MM.1S (cell line): ENCODE data around the gene AGBL4.

ENCODE experiments used
- DNase-seq: peaks from one replicate; pipeline ENCODE4 v3.0.0-alpha.2; 2015
- H2AFZ ChIP-seq: fragments of 300-600 bp; sonication (generic); 2 replicates; pipeline ENCODE4 v1.6.0; 2016; ENCODE audit warnings: antibody characterized with exemption, low read length
- H3F3A ChIP-seq: fragments of 300-600 bp; sonication (generic); 2 replicates; pipeline ENCODE4 v1.6.1; 2016; ENCODE audit warnings: mild to moderate bottlenecking, antibody characterized with exemption, low read length, moderate library complexity, mixed read lengths; ENCODE audit not compliant: insufficient read depth
- H3K27ac ChIP-seq: fragments of 300-600 bp; sonication (generic); 2 replicates; pipeline ENCODE4 v1.5.1; 2016; ENCODE audit warnings: mild to moderate bottlenecking, low read length
- H3K27me3 ChIP-seq: fragments of 300-600 bp; sonication (generic); replicated peaks from 2 replicates; pipeline ENCODE4 v1.6.0; 2016; ENCODE audit warnings: low read length; ENCODE audit not compliant: insufficient read depth
- H3K36me3 ChIP-seq: fragments of 300-600 bp; sonication (generic); replicated peaks from 2 replicates; pipeline ENCODE4 v1.6.1; 2016; ENCODE audit warnings: mild to moderate bottlenecking, low read length, mixed read lengths; ENCODE audit not compliant: insufficient read depth
- H3K4me1 ChIP-seq: fragments of 300-600 bp; sonication (generic); 2 replicates; pipeline ENCODE4 v1.6.1; 2016; ENCODE audit warnings: low read length, mixed read lengths
- H3K4me2 ChIP-seq: fragments of 300-600 bp; sonication (generic); 2 replicates; pipeline ENCODE4 v1.6.0; 2016; ENCODE audit warnings: low read depth, low read length
- H3K4me3 ChIP-seq: fragments of 300-600 bp; sonication (generic); 2 replicates; pipeline ENCODE4 v1.5.1; 2016; ENCODE audit warnings: low read length, mixed read lengths
- H3K79me2 ChIP-seq: fragments of 300-600 bp; sonication (generic); 2 replicates; pipeline ENCODE4 v1.6.1; 2016; ENCODE audit warnings: mixed run types, low read length, mixed read lengths
- H3K9ac ChIP-seq: fragments of 300-600 bp; sonication (generic); 2 replicates; pipeline ENCODE4 v1.6.1; 2016; ENCODE audit warnings: low read length, mixed read lengths
- H3K9me2 ChIP-seq: fragments of 300-600 bp; sonication (generic); replicated peaks from 2 replicates; pipeline ENCODE4 v1.6.1; 2016; ENCODE audit warnings: mild to moderate bottlenecking, low read length, mixed read lengths; ENCODE audit not compliant: insufficient read depth
- H3K9me3 ChIP-seq: fragments of 300-600 bp; sonication (generic); replicated peaks from 2 replicates; pipeline ENCODE4 v1.6.1; 2016; ENCODE audit warnings: mild to moderate bottlenecking, low read length, mixed read lengths; ENCODE audit not compliant: insufficient read depth
- H4K20me1 ChIP-seq: fragments of 300-600 bp; sonication (generic); 2 replicates; pipeline ENCODE4 v1.6.1; 2016; ENCODE audit warnings: mild to moderate bottlenecking, low read length, moderate library complexity, mixed read lengths; ENCODE audit not compliant: insufficient read depth
- EZH2 ChIP-seq: fragments of 300-600 bp; sonication (generic); optimal IDR thresholded peaks from 2 replicates; pipeline ENCODE3; 2017; ENCODE audit warnings: low read depth, mild to moderate bottlenecking, antibody characterized with exemption, low read length, mixed read lengths
- EZH2phosphoT487 ChIP-seq: fragments of 300-600 bp; sonication (generic); IDR thresholded peaks from 2 replicates; pipeline ENCODE4 v1.6.1; 2018; ENCODE audit warnings: antibody characterized with exemption, low read length
- TF ChIP-seq, protein P1 (sequence below): fragments of 300-600 bp; sonication (generic); IDR thresholded peaks from 2 replicates; pipeline ENCODE4 v1.5.1; 2016; ENCODE audit warnings: antibody characterized with exemption, low read length, mixed read lengths

Gene AGBL4

DNA sequence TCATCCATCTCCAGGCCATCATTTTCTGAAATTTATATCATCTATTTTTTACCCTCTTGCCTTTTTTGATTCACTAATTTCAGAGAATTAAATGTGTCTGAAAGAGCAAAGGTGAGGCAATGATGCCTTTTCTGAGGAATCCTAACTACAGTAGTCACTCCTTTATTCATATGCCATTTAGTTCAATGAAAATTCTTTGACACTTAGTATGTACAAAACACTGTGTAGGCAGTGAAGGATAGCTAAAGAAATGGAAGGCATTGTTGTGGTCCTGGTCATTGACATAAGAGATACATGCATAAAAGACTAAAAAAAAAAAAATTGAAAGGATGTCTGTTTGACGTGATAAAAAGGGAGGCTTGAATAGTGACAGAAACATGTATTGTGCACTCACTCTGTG, 1075.2 kb downstream of the AGBL4 start:
- peak overlapping the region; percentile 83 for H3K9ac ChIP-seq
- H3F3A ChIP-seq: peaks cover 15% of the 10 kb centered on the region
- H3K27ac ChIP-seq: peak overlapping the region; percentile 92
- no peaks in the 10 kb centered on the region for H4K20me1 ChIP-seq
- H3K4me3 ChIP-seq: peak overlapping the region; percentile 46
- H3K4me2 ChIP-seq: peak overlapping the region; percentile 62
- no peaks in the 10 kb centered on the region for H3K9me2 ChIP-seq
- peak overlapping the region; percentile 44 for H2AFZ ChIP-seq
- no peaks in the 10 kb centered on the region for H3K9me3 ChIP-seq
- TF ChIP-seq EZH2phosphoT487: no peak
- no peak for TF ChIP-seq EZH2
- TF ChIP-seq, protein P1, sequence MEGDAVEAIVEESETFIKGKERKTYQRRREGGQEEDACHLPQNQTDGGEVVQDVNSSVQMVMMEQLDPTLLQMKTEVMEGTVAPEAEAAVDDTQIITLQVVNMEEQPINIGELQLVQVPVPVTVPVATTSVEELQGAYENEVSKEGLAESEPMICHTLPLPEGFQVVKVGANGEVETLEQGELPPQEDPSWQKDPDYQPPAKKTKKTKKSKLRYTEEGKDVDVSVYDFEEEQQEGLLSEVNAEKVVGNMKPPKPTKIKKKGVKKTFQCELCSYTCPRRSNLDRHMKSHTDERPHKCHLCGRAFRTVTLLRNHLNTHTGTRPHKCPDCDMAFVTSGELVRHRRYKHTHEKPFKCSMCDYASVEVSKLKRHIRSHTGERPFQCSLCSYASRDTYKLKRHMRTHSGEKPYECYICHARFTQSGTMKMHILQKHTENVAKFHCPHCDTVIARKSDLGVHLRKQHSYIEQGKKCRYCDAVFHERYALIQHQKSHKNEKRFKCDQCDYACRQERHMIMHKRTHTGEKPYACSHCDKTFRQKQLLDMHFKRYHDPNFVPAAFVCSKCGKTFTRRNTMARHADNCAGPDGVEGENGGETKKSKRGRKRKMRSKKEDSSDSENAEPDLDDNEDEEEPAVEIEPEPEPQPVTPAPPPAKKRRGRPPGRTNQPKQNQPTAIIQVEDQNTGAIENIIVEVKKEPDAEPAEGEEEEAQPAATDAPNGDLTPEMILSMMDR: no peak
- peaks cover 28% of the 10 kb centered on the region for H3K4me1 ChIP-seq
- DNase-seq: no peak
- H3K79me2 ChIP-seq: no peaks in the 10 kb centered on the region
- H3K27me3 ChIP-seq: no peaks in the 10 kb centered on the region
- no peaks in the 10 kb centered on the region for H3K36me3 ChIP-seq

DNA sequence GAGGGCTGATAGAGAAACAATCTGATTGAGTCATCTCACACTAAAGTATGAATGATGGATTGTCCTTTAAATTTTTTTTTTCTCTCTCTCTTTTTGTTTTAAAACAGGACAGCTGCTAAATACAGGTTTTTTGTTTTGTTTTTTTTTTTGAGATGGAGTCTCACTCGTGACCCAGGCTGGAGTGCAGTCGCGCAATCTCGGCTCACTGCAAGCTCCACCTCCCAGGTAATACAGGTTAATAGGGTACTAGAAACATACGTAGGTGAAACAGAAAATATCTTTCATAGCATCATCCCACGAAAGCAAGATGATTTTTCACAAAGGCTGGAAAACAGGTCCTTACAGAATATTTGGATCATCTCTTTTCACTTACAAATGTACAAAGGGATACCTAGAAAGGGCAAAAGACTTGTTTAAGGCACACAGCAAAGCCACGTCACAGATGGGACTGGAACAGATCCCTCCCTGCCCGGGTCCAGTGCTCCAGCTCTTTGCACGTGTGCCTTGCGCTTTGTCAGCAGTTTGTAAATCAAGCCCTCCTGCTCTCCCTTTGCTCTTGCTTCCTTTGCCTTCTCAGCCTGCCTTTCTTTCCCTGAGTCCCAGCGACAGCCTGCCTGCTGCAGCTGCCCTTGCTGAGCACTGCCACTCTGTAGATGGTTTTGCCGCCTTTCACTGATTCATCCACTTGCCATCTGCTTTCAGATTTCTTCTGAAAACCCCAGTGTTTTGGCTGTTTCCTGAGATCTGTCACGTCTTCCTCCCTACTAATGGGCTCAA, 1075.8 kb downstream of the AGBL4 start:
- H3K27ac ChIP-seq: peak overlapping the region; percentile 92
- no peaks in the 10 kb centered on the region for H3K9me2 ChIP-seq
- TF ChIP-seq, protein P1: no peak
- TF ChIP-seq EZH2phosphoT487: no peak
- TF ChIP-seq EZH2: no peak
- no peaks in the 10 kb centered on the region for H3K79me2 ChIP-seq
- peak overlapping the region; percentile 44 for H2AFZ ChIP-seq
- H3K9me3 ChIP-seq: no peaks in the 10 kb centered on the region
- H4K20me1 ChIP-seq: no peaks in the 10 kb centered on the region
- peaks cover 28% of the 10 kb centered on the region for H3K4me1 ChIP-seq
- H3K4me3 ChIP-seq: peak overlapping the region; percentile 46
- peak; percentile 71 for DNase-seq
- peak overlapping the region; percentile 62 for H3K4me2 ChIP-seq
- no peaks in the 10 kb centered on the region for H3K27me3 ChIP-seq
- H3K36me3 ChIP-seq: no peaks in the 10 kb centered on the region
- peaks cover 15% of the 10 kb centered on the region for H3F3A ChIP-seq
- H3K9ac ChIP-seq: peak overlapping the region; percentile 83

DNA sequence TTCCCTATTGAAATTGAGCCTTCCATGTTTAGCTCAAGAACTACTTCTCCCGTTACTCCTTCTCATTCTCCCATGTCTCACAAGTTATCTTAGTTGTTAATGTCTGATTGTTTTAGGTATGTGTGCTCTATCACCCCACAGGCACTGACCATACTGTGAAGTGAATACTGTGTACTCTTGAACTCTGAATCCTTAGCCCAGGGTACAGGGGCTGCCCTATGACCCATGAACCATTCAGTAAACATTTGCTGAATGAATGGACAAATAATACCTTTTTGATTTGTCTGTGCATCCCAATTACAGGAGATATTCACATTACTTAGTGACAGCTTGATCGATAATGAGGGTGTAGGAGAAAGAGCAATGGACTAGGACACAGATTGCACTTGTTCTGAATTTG, 1077.7 kb downstream of the AGBL4 start:
- no peak for DNase-seq

More for the DNA sequence above, 1077.7 kb downstream of the AGBL4 start:
- H4K20me1 ChIP-seq: no peaks in the 10 kb centered on the region
- H3K4me2 ChIP-seq: no peak overlapping the region
- H3F3A ChIP-seq: peaks cover 15% of the 10 kb centered on the region
- no peak overlapping the region for H3K9ac ChIP-seq
- no peaks in the 10 kb centered on the region for H3K36me3 ChIP-seq
- H2AFZ ChIP-seq: no peak overlapping the region
- no peaks in the 10 kb centered on the region for H3K9me2 ChIP-seq
- H3K9me3 ChIP-seq: no peaks in the 10 kb centered on the region
- H3K4me3 ChIP-seq: no peak overlapping the region
- H3K27ac ChIP-seq: no peak overlapping the region
- no peaks in the 10 kb centered on the region for H3K27me3 ChIP-seq
- TF ChIP-seq EZH2: no peak
- TF ChIP-seq, protein P1: no peak
- no peak for TF ChIP-seq EZH2phosphoT487
- H3K79me2 ChIP-seq: no peaks in the 10 kb centered on the region
- H3K4me1 ChIP-seq: peaks cover 28% of the 10 kb centered on the region
